Naive thymus-derived CD4-positive, alpha-beta T cell (primary cell): ENCODE results near the gene EPDR1. TPM values are rescaled to one million over a fixed set of nuclear protein-coding genes. Genes with fewer than 3 reads are reported as not detected.

Experiments
- ATAC-seq: fragments of 150-1000 bp; cut with Tn5 transposase; 2 replicates; pipeline ENCODE4 v1.10.0; 2021; ENCODE audit warnings: mild to moderate bottlenecking, moderate library complexity
- CTCF ChIA-PET: fragments of 350-600 bp; sonication (Branson Sonifier 250); formaldehyde crosslinking; loops from one replicate; lab custom pipeline; 2021; ENCODE audit warnings: antibody characterized with exemption; lab: Charles Lee
- POLR2A ChIA-PET: fragments of 350-600 bp; sonication (Branson Sonifier 250); formaldehyde crosslinking; loops from one replicate; lab custom pipeline; 2021; ENCODE audit warnings: antibody characterized with exemption, inconsistent platforms; lab: Charles Lee
- DNase-seq, 9 donors: peaks; one replicate each; pipeline versions ENCODE4 v3.0.0 to v3.0.0-alpha.2; 2020 to 2022; ENCODE audit warnings: mixed read lengths in 1 of 9
- H3K27ac ChIP-seq: one replicate; pipeline ENCODE4 v1.7.0; 2013; ENCODE audit warnings: mild to moderate bottlenecking, low read depth, low read length, moderate library complexity
- H3K27me3 ChIP-seq, 2 donors: one replicate each; pipeline ENCODE4 v1.7.0; 2013; ENCODE audit warnings: low read length in 2 of 2, mild to moderate bottlenecking in 2 of 2, moderate library complexity in 2 of 2; ENCODE audit not compliant: control insufficient read depth in 2 of 2, insufficient read depth in 2 of 2
- H3K36me3 ChIP-seq, 3 experiments: 1 replicate in 2 of 3; 2 replicates in 1 of 3; pipeline ENCODE4 v1.7.0; 2013; ENCODE audit warnings: low read length in 3 of 3, mild to moderate bottlenecking in 3 of 3, moderate library complexity in 1 of 3; ENCODE audit not compliant: insufficient read depth in 3 of 3, control insufficient read depth in 2 of 3
- H3K4me1 ChIP-seq, 2 donors: one replicate each; pipeline ENCODE4 v1.7.0; 2013; ENCODE audit warnings: low read length in 2 of 2, mild to moderate bottlenecking in 2 of 2, moderate library complexity in 1 of 2; ENCODE audit not compliant: control insufficient read depth in 2 of 2, insufficient read depth in 2 of 2
- H3K4me3 ChIP-seq: 2 replicates; pipeline ENCODE4 v1.7.0; 2013; ENCODE audit warnings: mild to moderate bottlenecking, low read length
- H3K9me3 ChIP-seq, 3 experiments: 1 replicate in 2 of 3; 2 replicates in 1 of 3; pipeline ENCODE4 v1.7.0; 2013; ENCODE audit warnings: low read length in 3 of 3; ENCODE audit not compliant: control insufficient read depth in 2 of 3
- H3K27ac Mint-ChIP-seq, 9 donors: one replicate each; pipeline ENCODE4 v1.8.0; 2020 to 2022; ENCODE audit warnings: mixed read lengths in 9 of 9, mild to moderate bottlenecking in 8 of 9, moderate library complexity in 5 of 9, inconsistent platforms in 2 of 9
- H3K27me3 Mint-ChIP-seq, 5 donors: one replicate each; pipeline ENCODE4 v1.8.0; 2021 to 2022; ENCODE audit warnings: mixed read lengths in 5 of 5, mild to moderate bottlenecking in 1 of 5
- H3K36me3 Mint-ChIP-seq, 5 donors: one replicate each; pipeline ENCODE4 v1.8.0; 2020 to 2022; ENCODE audit warnings: mixed read lengths in 5 of 5, mild to moderate bottlenecking in 3 of 5, inconsistent platforms in 1 of 5
- H3K4me1 Mint-ChIP-seq, 7 donors: one replicate each; pipeline ENCODE4 v1.8.0; 2020 to 2022; ENCODE audit warnings: mixed read lengths in 7 of 7, mild to moderate bottlenecking in 3 of 7, inconsistent platforms in 1 of 7
- H3K4me3 Mint-ChIP-seq, 10 donors: one replicate each; pipeline ENCODE4 v1.8.0; 2020 to 2022; ENCODE audit warnings: mild to moderate bottlenecking in 10 of 10, mixed read lengths in 10 of 10, moderate library complexity in 6 of 10, inconsistent platforms in 2 of 10
- H3K9me3 Mint-ChIP-seq, 11 donors: one replicate each; pipeline ENCODE4 v1.8.0; 2020 to 2022; ENCODE audit warnings: mixed read lengths in 11 of 11, mild to moderate bottlenecking in 4 of 11, inconsistent platforms in 1 of 11, moderate library complexity in 1 of 11
- intact Hi-C, 2 donors: fragments of 100-400 bp; cut with micrococcal nuclease; formaldehyde crosslinking; loops; one replicate each; pipeline ENCODE4 v1.15.1; 2023
- polyA plus RNA-seq, 2 donors: library from polyadenylated mRNA; unstranded; fragments of 300-500 nt; fragmentation: Illumina TruSeq; gene quantifications; one replicate each; pipeline ENCODE4 v1.2.3, GENCODE V29; 2021
- total RNA-seq, 6 experiments: library from RNA in 5 of 6; stranded (reverse) in 5 of 6; gene quantifications; 1 replicate in 5 of 6; 2 replicates in 1 of 6; pipeline ENCODE4 v1.2.3 and lab custom pipeline; 2021 to 2026

Gene EPDR1
- total and polyA plus RNA-seq, 7 experiments from 2014 or later: 0.43 to 3.3 (median 1.0) TPM; not detected in 1

DNA sequence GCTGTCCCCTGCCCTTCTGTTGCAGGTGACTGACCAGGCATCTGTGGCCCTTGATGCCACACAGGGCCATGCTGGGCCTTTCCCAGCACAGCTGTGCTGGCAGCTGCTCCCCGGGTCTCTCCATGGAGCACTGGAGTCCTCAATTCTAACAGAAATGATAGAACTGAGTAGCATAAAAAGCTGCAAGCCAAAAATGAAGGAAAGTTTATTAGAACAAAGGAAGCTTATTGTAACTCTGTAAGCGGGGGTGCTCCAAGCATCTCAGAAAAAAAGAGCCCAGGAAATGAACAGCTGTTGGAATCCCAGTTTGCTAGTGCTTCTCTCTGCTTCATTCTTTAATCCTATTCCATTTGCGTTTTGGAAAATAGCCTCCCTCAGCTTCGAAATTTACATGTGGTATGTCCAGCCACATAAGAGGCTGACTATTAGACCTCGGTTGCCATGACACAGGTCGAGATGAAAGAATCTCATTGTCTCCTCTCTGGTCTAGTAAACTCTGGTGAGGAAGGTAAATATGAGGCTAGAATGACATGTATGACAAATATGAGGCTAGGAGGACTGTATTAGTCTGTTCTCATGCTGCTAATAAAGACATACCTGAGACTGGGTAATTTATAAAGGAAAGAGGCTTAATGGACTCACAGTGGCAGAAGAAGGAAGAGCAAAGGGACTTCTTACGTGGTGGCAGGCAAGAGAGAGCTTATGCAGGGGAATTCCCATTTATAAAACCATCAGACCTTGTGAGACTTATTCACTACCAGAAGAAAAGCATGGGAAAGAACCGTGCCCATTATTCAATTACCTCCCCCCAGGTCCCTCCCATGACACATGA lies 23.7 kb downstream of the EPDR1 start:
- Mint-ChIP-seq H3K4me1 (no peaks in the 10 kb centered on the region), H3K27ac (no peak overlapping the region), H3K4me3 (no peak overlapping the region), H3K36me3 (no peaks in the 10 kb centered on the region), H3K27me3 (peaks cover 0 to 5% (median 0%) of the 10 kb centered on the region in 5 donors), H3K9me3 (peaks cover 0 to 5% (median 0%) of the 10 kb centered on the region in 11 donors)
- Histone ChIP-seq H3K36me3 (no peaks in the 10 kb centered on the region), H3K9me3 (no peaks in the 10 kb centered on the region), H3K4me1 (no peaks in the 10 kb centered on the region), H3K4me3 (no peak overlapping the region), H3K27ac (no peak overlapping the region), H3K27me3 (no peaks in the 10 kb centered on the region)
- no peak for DNase-seq
- POLR2A ChIA-PET: no interaction called here
- CTCF ChIA-PET: interaction anchor here (0.5 kb wide), 1 partner anchor 1514 kb away, joined by 7 read pairs; no protein-coding TSS in a partner anchor
- intact Hi-C loops: no loop called here
- ATAC-seq: no peak

- no peak overlapping the region for H3K4me3 Mint-ChIP-seq
- no peak overlapping the region for H3K27ac Mint-ChIP-seq
- ATAC-seq (no peak), DNase-seq (no peak)
- H3K4me1 Mint-ChIP-seq: no peaks in the 10 kb centered on the region
- H3K9me3 Mint-ChIP-seq: peaks cover 0 to 5% (median 0%) of the 10 kb centered on the region in 11 donors
- H3K36me3 Mint-ChIP-seq: no peaks in the 10 kb centered on the region
- Histone ChIP-seq H3K9me3 (no peaks in the 10 kb centered on the region), H3K27me3 (no peaks in the 10 kb centered on the region), H3K4me3 (no peak overlapping the region), H3K27ac (no peak overlapping the region), H3K36me3 (no peaks in the 10 kb centered on the region), H3K4me1 (no peaks in the 10 kb centered on the region)
- CTCF ChIA-PET: interaction anchor here (0.5 kb wide), 1 partner anchor 1513 kb away, joined by 7 read pairs; no protein-coding TSS in a partner anchor
- POLR2A ChIA-PET: no interaction called here
- peaks cover 0 to 5% (median 0%) of the 10 kb centered on the region in 5 donors for H3K27me3 Mint-ChIP-seq
- intact Hi-C loops: no loop called here
These were observed 24.3 kb downstream of the EPDR1 start for GRCh38 chr7:37944737-37945054.

DNA sequence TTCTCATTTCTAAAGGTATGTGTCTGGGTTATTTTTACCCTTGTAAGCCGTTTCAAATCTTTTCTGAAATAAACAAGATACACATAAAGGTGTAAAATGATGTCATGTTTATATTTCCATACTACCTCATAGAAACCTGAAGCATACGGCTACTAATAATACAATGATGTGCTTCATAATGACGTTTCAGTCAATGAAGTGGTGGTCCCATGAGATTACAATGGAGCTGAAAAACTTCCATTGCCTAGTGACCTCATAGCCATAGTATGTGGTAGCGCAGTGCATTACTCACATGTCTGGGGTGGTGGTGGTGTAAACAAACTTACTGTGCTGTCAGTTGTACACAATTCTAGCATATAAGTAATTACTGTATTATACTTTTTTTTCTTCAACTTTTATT lies 24.9 kb downstream of the EPDR1 start:
- H3K27ac Mint-ChIP-seq: no peak overlapping the region
- no peak overlapping the region for H3K4me3 Mint-ChIP-seq
- DNase-seq (no peak), ATAC-seq (no peak)
- Histone ChIP-seq H3K9me3 (no peaks in the 10 kb centered on the region), H3K4me1 (no peaks in the 10 kb centered on the region), H3K27me3 (no peaks in the 10 kb centered on the region), H3K27ac (no peak overlapping the region), H3K36me3 (no peaks in the 10 kb centered on the region), H3K4me3 (no peak overlapping the region)
- H3K36me3 Mint-ChIP-seq: no peaks in the 10 kb centered on the region
- H3K9me3 Mint-ChIP-seq: peaks cover 0 to 5% (median 0%) of the 10 kb centered on the region in 11 donors
- CTCF ChIA-PET: no interaction called here
- intact Hi-C loops: no loop called here
- POLR2A ChIA-PET: no interaction called here
- H3K27me3 Mint-ChIP-seq: no peaks in the 10 kb centered on the region
- no peaks in the 10 kb centered on the region for H3K4me1 Mint-ChIP-seq

- Histone ChIP-seq H3K9me3 (no peaks in the 10 kb centered on the region), H3K4me1 (no peaks in the 10 kb centered on the region), H3K4me3 (no peak overlapping the region), H3K36me3 (no peaks in the 10 kb centered on the region), H3K27ac (no peak overlapping the region), H3K27me3 (no peaks in the 10 kb centered on the region)
- Mint-ChIP-seq H3K27me3 (no peaks in the 10 kb centered on the region), H3K9me3 (peaks cover 0 to 5% (median 0%) of the 10 kb centered on the region in 11 donors), H3K36me3 (no peaks in the 10 kb centered on the region), H3K27ac (no peak overlapping the region), H3K4me1 (peaks cover 0 to 3% (median 0%) of the 10 kb centered on the region in 7 donors), H3K4me3 (no peak overlapping the region)
- ChIA-PET POLR2A (no interaction called here), CTCF (no interaction called here)
- intact Hi-C loops: no loop called here
- ATAC-seq: no peak
- no peak for DNase-seq
These were observed 26.9 kb downstream of the EPDR1 start for GRCh38 chr7:37947138-37947940.

DNA sequence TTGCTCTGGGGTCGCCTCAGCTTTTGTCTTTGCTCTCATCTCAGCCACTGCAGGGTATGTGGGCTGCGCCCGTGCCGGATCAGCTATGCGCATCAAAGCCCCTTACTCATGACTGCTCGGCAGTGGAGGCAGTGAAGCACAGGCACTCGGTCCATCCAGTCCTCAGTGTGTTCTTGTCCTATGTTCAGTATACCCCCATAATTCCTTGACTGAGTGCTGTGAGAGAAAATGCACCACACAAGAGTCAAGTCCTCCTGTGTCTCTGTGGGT lies 27.4 kb downstream of the EPDR1 start:
- POLR2A ChIA-PET: no interaction called here
- no peak overlapping the region for H3K4me3 Mint-ChIP-seq
- ATAC-seq: no peak
- Histone ChIP-seq H3K36me3 (no peaks in the 10 kb centered on the region), H3K4me3 (no peak overlapping the region), H3K27me3 (no peaks in the 10 kb centered on the region), H3K27ac (no peak overlapping the region), H3K9me3 (no peaks in the 10 kb centered on the region), H3K4me1 (no peaks in the 10 kb centered on the region)
- CTCF ChIA-PET: no interaction called here
- peaks cover 0 to 5% (median 0%) of the 10 kb centered on the region in 11 donors for H3K9me3 Mint-ChIP-seq
- no peaks in the 10 kb centered on the region for H3K36me3 Mint-ChIP-seq
- no peaks in the 10 kb centered on the region for H3K27me3 Mint-ChIP-seq
- intact Hi-C loops: no loop called here
- peaks cover 0 to 3% (median 0%) of the 10 kb centered on the region in 7 donors for H3K4me1 Mint-ChIP-seq
- no peak overlapping the region for H3K27ac Mint-ChIP-seq
- no peak for DNase-seq

- DNase-seq (no peak), ATAC-seq (no peak)
- Mint-ChIP-seq H3K27ac (no peak overlapping the region), H3K9me3 (peaks cover 0 to 1% (median 0%) of the 10 kb centered on the region in 11 donors), H3K27me3 (peaks cover 0 to 7% (median 0%) of the 10 kb centered on the region in 5 donors), H3K36me3 (no peaks in the 10 kb centered on the region), H3K4me1 (peaks cover 0 to 3% (median 0%) of the 10 kb centered on the region in 7 donors), H3K4me3 (no peak overlapping the region)
- no peaks in the 10 kb centered on the region for H3K27me3 ChIP-seq
- no peak overlapping the region for H3K4me3 ChIP-seq
- no peaks in the 10 kb centered on the region for H3K9me3 ChIP-seq
- no peaks in the 10 kb centered on the region for H3K36me3 ChIP-seq
- H3K27ac ChIP-seq: no peak overlapping the region
- POLR2A ChIA-PET: no interaction called here
- CTCF ChIA-PET: no interaction called here
- H3K4me1 ChIP-seq: no peaks in the 10 kb centered on the region
- intact Hi-C loops: no loop called here
These were observed 31.8 kb downstream of the EPDR1 start for GRCh38 chr7:37952240-37952639.
